Caco-2 (cell line): ENCODE results near the gene LMX1A. TPM values are rescaled to one million over a fixed set of nuclear protein-coding genes. Genes with fewer than 3 reads are reported as not detected.

Source experiments
- BruUV-seq: library from RNA; stranded (reverse); fragments of 400-500 nt; replicated peaks from 2 replicates; lab custom pipeline; 2021; lab: Mats Ljungman, UMichigan
- CTCF ChIA-PET: fragments of 300-600 bp; sonication (Branson Sonifier 250); formaldehyde crosslinking; loops from one replicate; lab custom pipeline; 2022; ENCODE audit warnings: antibody characterized with exemption; lab: Charles Lee
- POLR2A ChIA-PET: fragments of 300-600 bp; sonication (Branson Sonifier 250); formaldehyde crosslinking; loops from one replicate; lab custom pipeline; 2022; ENCODE audit warnings: antibody characterized with exemption; lab: Charles Lee
- DNase-seq, 2 experiments: peaks; one replicate each; pipeline versions ENCODE4 v3.0.0 to v3.0.0-alpha.2; 2020 to 2022
- H3K27me3 ChIP-seq: replicated peaks from 2 replicates; pipeline ENCODE4 v1.6.0; 2011; ENCODE audit warnings: low read length; ENCODE audit not compliant: control insufficient read depth, insufficient read depth
- H3K36me3 ChIP-seq: 2 replicates; pipeline ENCODE4 v1.5.1; 2011; ENCODE audit warnings: low read length; ENCODE audit not compliant: control insufficient read depth, insufficient read depth
- H3K4me1 ChIP-seq: fragments of 250-450 bp; sonication (Bioruptor Pico); 2 replicates; pipeline ENCODE4 v1.5.1; 2020; ENCODE audit warnings: mild to moderate bottlenecking
- H3K4me3 ChIP-seq: 2 replicates; pipeline ENCODE4 v1.5.1; 2011; ENCODE audit warnings: low read depth, mild to moderate bottlenecking, control low read depth, low read length
- H3K9me3 ChIP-seq: fragments of 250-450 bp; sonication (Bioruptor Pico); 2 replicates; pipeline ENCODE4 v1.5.1; 2020; ENCODE audit warnings: mild to moderate bottlenecking, moderate library complexity
- H3K27ac Mint-ChIP-seq: one replicate; pipeline ENCODE4 v1.8.0; 2022; ENCODE audit warnings: mixed read lengths; ENCODE audit not compliant: unreplicated experiment
- H3K27me3 Mint-ChIP-seq: one replicate; pipeline ENCODE4 v1.8.0; 2022; ENCODE audit warnings: mixed read lengths; ENCODE audit not compliant: insufficient read depth, unreplicated experiment
- H3K36me3 Mint-ChIP-seq: one replicate; pipeline ENCODE4 v1.8.0; 2022; ENCODE audit warnings: mild to moderate bottlenecking, mixed read lengths; ENCODE audit not compliant: insufficient read depth, unreplicated experiment
- H3K4me1 Mint-ChIP-seq: one replicate; pipeline ENCODE4 v1.8.0; 2022; ENCODE audit warnings: low read depth, mixed read lengths; ENCODE audit not compliant: unreplicated experiment
- H3K4me3 Mint-ChIP-seq: one replicate; pipeline ENCODE4 v1.8.0; 2022; ENCODE audit warnings: mild to moderate bottlenecking, moderate library complexity, mixed read lengths; ENCODE audit not compliant: unreplicated experiment
- H3K9me3 Mint-ChIP-seq: one replicate; pipeline ENCODE4 v1.8.0; 2022; ENCODE audit warnings: mixed read lengths; ENCODE audit not compliant: unreplicated experiment
- CTCF ChIP-seq, 2 experiments: fragments of 200-600 bp in 1 of 2; IDR thresholded peaks; 1 replicate in 1 of 2; 2 replicates in 1 of 2; pipeline versions ENCODE4 v1.5.1 to v1.8.0; 2011 to 2022; ENCODE audit warnings: antibody characterized with exemption in 1 of 2, control low read depth in 1 of 2, inconsistent platforms in 1 of 2, low read depth in 1 of 2, low read length in 1 of 2, mild to moderate bottlenecking in 1 of 2, moderate library complexity in 1 of 2; ENCODE audit not compliant: insufficient read depth in 1 of 2, severe bottlenecking in 1 of 2, unreplicated experiment in 1 of 2
- intact Hi-C: fragments of 100-400 bp; cut with micrococcal nuclease; formaldehyde crosslinking; loops from one replicate; pipeline ENCODE4 v1.10.0; 2022; ENCODE audit not compliant: unreplicated experiment
- total RNA-seq: library from RNA; stranded (reverse); gene quantifications from 2 replicates; pipeline ENCODE4 v1.2.3, GENCODE V29; 2022

Gene LMX1A
- total RNA-seq, 1 experiment from 2014 or later: not detected

DNA sequence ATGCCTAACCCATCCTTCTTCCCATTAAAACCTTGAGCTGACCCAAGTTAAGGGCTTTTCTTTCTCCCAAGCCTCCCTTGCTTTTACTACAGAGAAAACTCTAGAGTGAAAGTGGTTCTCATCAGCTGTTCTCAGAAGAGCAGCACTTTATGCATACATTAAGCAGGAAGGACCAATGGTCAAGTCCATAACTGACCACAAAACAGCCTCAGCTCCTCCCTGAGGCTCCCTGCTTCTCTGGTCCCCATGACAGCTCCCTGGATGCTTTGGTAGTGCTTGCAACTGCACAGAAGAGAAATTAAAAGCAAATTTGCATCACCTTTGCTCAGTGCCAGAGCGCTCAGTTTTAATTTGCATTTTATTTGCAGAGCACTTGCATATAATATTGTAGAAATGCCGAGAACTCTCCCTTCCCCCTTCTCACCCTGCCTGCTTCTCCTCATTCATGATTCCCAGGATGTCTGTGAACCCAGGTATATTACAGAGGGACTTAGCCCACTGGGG is 56.1 kb downstream of the LMX1A start:
- CTCF ChIA-PET: no interaction called here
- Mint-ChIP-seq H3K9me3 (no peaks in the 10 kb centered on the region), H3K36me3 (no peaks in the 10 kb centered on the region), H3K27ac (no peak overlapping the region), H3K27me3 (peaks cover 6% of the 10 kb centered on the region), H3K4me1 (no peaks in the 10 kb centered on the region), H3K4me3 (no peak overlapping the region)
- H3K27me3 ChIP-seq: no peaks in the 10 kb centered on the region
- H3K4me1 ChIP-seq: no peaks in the 10 kb centered on the region
- H3K4me3 ChIP-seq: no peak overlapping the region
- H3K9me3 ChIP-seq: no peaks in the 10 kb centered on the region
- DNase-seq: no peak
- no TSS peak for BruUV-seq
- H3K36me3 ChIP-seq: no peaks in the 10 kb centered on the region
- POLR2A ChIA-PET: no interaction called here
- intact Hi-C loops: no loop called here
- TF ChIP-seq CTCF (IDR thresholded peaks at IDR 0.05; ENCODE audit: insufficient read depth in 1 of 2, low read depth in 1 of 2, low read length in 1 of 2, severe bottlenecking in 1 of 2, unreplicated experiment in 1 of 2): no peak

- Mint-ChIP-seq H3K27me3 (peaks cover 6% of the 10 kb centered on the region), H3K27ac (no peak overlapping the region), H3K36me3 (no peaks in the 10 kb centered on the region), H3K4me1 (no peaks in the 10 kb centered on the region), H3K9me3 (no peaks in the 10 kb centered on the region), H3K4me3 (no peak overlapping the region)
- Histone ChIP-seq H3K4me1 (no peaks in the 10 kb centered on the region), H3K4me3 (no peak overlapping the region), H3K27me3 (no peaks in the 10 kb centered on the region), H3K36me3 (no peaks in the 10 kb centered on the region), H3K9me3 (no peaks in the 10 kb centered on the region)
- intact Hi-C loops: no loop called here
- no TSS peak for BruUV-seq
- POLR2A ChIA-PET: no interaction called here
- CTCF ChIA-PET: no interaction called here
- no peak for DNase-seq
- no peak for TF ChIP-seq CTCF (IDR thresholded peaks at IDR 0.05; ENCODE audit: insufficient read depth in 1 of 2, low read depth in 1 of 2, low read length in 1 of 2, severe bottlenecking in 1 of 2, unreplicated experiment in 1 of 2)
These were observed 58.2 kb downstream of the LMX1A start for GRCh38 chr1:165298203-165298820.

- no peak overlapping the region for H3K4me3 ChIP-seq
- H3K9me3 Mint-ChIP-seq: no peaks in the 10 kb centered on the region
- H3K4me1 ChIP-seq: no peaks in the 10 kb centered on the region
- ChIA-PET POLR2A (no interaction called here), CTCF (interaction anchor here (1.0 kb wide), 1 partner anchor 167 kb away, joined by 3 read pairs; no protein-coding TSS in a partner anchor)
- H3K4me1 Mint-ChIP-seq: no peaks in the 10 kb centered on the region
- no peak overlapping the region for H3K27ac Mint-ChIP-seq
- TF ChIP-seq CTCF (IDR thresholded peaks at IDR 0.05; ENCODE audit: insufficient read depth in 1 of 2, low read depth in 1 of 2, low read length in 1 of 2, severe bottlenecking in 1 of 2, unreplicated experiment in 1 of 2): no peak
- intact Hi-C loops: no loop called here
- H3K36me3 Mint-ChIP-seq: no peaks in the 10 kb centered on the region
- no peak overlapping the region for H3K4me3 Mint-ChIP-seq
- DNase-seq: no peak
- BruUV-seq: no TSS peak
- H3K9me3 ChIP-seq: no peaks in the 10 kb centered on the region
- no peaks in the 10 kb centered on the region for H3K27me3 Mint-ChIP-seq
- H3K27me3 ChIP-seq: no peaks in the 10 kb centered on the region
- no peaks in the 10 kb centered on the region for H3K36me3 ChIP-seq
These were observed 60.3 kb downstream of the LMX1A start for GRCh38 chr1:165296205-165296604.
